Subcutaneous adipose tissue (tissue), 4 donors: ENCODE measurements around the gene BPIFB2. TPM values are rescaled to one million over a fixed set of nuclear protein-coding genes. Genes with fewer than 3 reads are reported as not detected.

Experiments
- total RNA-seq, 4 donors: library from RNA; depleted of rRNA; stranded (reverse); fragments of >200 nt; gene quantifications; one replicate each; pipeline ENCODE4 v1.1.0, GENCODE V29; 2016
- TF ChIP-seq, protein P1 (sequence below): fragments of 450-650 bp; IDR thresholded peaks from one replicate; pipeline ENCODE4 v1.5.1; 2016; ENCODE audit warnings: low read depth, mild to moderate bottlenecking, control low read depth, antibody characterized with exemption, moderate library complexity

Gene BPIFB2
- total RNA-seq, 4 donors from 2014 or later = not detected

DNA sequence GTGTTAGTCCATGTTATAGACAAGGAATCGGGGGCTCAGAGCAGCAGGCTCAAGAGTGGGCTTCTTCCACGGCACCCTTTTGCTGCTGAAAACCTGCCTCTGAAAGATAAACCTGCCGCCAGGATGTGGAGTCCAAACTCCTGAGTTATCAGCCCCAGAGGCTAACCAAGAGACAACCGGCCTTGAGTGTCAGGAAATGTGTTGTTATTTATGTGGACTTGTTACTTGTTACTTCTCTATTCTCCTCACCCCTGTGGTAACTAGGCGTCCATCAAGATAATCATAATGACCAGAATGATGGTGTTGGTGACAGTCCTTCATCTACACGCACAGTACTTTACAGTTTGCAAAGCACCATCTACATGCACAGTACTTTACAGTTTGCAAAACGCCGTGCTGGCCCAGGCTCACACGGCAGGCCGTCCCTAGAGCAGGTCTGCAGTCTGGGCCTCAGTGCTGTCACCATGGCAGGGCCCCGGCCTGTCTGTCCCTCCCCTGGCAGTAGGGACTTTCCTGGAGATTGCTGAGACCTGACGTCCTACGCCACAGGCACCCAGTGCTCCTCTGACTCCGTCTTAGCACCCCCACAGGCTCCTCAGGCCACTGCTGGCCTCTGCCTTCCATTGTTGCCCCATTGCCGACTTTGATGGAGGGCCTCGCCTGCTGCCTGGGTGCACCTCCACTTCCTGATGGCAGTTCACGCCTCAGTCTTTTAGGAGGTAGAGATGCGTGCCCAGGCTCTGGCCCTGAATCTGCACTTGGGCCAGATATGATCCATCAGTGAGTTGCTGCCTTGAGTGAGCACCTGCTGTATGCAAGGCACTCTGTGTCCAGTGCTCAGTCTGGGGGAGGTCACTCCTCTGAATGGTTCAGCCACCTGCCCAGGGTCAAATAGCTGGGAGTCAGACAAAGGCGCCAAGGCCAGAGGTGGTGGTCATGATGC lies 62.9 kb downstream of the BPIFB2 start:
- TF ChIP-seq, protein P1, sequence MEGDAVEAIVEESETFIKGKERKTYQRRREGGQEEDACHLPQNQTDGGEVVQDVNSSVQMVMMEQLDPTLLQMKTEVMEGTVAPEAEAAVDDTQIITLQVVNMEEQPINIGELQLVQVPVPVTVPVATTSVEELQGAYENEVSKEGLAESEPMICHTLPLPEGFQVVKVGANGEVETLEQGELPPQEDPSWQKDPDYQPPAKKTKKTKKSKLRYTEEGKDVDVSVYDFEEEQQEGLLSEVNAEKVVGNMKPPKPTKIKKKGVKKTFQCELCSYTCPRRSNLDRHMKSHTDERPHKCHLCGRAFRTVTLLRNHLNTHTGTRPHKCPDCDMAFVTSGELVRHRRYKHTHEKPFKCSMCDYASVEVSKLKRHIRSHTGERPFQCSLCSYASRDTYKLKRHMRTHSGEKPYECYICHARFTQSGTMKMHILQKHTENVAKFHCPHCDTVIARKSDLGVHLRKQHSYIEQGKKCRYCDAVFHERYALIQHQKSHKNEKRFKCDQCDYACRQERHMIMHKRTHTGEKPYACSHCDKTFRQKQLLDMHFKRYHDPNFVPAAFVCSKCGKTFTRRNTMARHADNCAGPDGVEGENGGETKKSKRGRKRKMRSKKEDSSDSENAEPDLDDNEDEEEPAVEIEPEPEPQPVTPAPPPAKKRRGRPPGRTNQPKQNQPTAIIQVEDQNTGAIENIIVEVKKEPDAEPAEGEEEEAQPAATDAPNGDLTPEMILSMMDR = no peak

DNA sequence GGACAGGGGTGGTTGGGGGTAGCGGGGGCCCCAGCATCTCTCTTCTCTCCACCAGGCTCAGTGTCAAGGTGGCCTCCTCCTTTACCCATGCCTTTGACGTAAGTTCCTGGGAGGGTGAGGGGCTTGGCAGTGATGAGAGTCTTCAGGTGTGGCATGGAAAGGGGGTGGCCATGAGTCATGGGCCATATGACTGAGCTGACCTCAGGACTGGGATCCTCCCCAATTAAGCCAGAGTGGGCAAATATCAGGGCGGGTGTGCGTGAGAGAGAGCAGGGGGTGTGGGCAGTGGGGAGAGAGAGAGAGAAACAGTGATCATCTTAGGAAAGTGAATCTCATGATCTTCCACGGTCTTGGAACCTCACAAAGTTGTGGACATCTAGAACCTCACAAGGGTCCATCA lies 63.7 kb downstream of the BPIFB2 start:
- TF ChIP-seq, protein P1 = no peak

DNA sequence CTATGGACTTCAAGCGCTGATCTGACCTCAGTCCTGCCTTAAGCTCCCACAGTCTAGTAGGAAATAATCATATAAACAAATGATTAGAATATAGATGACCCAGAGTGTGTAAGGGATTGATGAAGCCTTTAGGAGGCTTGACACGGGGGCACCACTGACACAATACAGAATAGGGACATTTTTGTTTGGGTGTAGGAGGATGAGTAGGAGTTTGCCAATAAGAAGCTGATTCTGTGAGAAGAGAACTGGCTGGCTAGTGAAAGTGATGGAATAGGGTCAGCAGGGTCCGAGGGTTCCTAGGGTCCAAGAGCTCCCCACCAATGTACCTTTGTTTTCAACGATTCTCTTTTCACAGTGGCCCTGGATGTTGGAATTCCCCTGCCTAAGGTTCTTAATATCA lies 64.9 kb downstream of the BPIFB2 start:
- TF ChIP-seq, protein P1 = no peak

DNA sequence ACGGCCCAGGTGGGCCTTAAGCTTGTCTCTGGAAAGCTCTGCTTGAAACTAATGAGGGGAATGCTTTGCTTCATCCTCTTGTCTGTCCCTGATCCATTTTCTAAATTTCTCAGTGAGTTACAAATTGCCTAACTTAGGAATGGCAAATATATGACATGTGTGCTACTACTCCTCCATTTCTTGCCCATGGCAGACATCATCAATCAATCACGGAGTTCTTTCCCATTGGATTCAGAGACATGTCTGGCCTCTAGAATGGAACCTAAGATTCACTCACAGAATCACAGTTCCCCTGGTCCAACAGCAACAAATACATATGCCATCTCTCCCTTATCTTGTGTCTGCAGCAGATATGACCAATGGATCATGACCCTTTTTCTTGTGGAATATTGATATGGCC lies 65.3 kb downstream of the BPIFB2 start:
- TF ChIP-seq, protein P1 = no peak

Other genes with a start within 250 kb of the BPIFB2 start
- gene DNMT3B, start 245.3 kb upstream of the BPIFB2 start, total RNA-seq = 1 to 10 TPM in 1 of 4 donors, under 1 TPM in 2, not detected in 1; 0.22 to 2.1 (median 0.85) TPM
- 100 to 1,000 TPM in 1 of 4 donors, 10 to 100 TPM in 3; 63.3 to 114 (median 77.1) TPM for gene MAPRE1, start 187.8 kb upstream of the BPIFB2 start, total RNA-seq
- under 1 TPM in 1 of 4 donors, not detected in 3; 0.19 TPM for gene EFCAB8, start 148.8 kb upstream of the BPIFB2 start, total RNA-seq
- not detected for gene SUN5, start 3.3 kb upstream of the BPIFB2 start, total RNA-seq
- not detected for gene BPIFB6, start 23.9 kb downstream of the BPIFB2 start, total RNA-seq
- gene BPIFB3, start 46.2 kb downstream of the BPIFB2 start, total RNA-seq = not detected
- gene BPIFB4, start 71.9 kb downstream of the BPIFB2 start, total RNA-seq = not detected
- gene BPIFA2, start 160.5 kb downstream of the BPIFB2 start, total RNA-seq = not detected
- not detected for gene BPIFA3, start 209.6 kb downstream of the BPIFB2 start, total RNA-seq
- gene BPIFA1, start 228.3 kb downstream of the BPIFB2 start, total RNA-seq = not detected